AG04449 (cell line): Measurements from ENCODE around the gene NLRP10.

Experiments used
- CTCF ChIA-PET: fragments of 350-600 bp; formaldehyde crosslinking; extraction: SDS; loops from one replicate; lab custom pipeline; 2021; ENCODE audit warnings: antibody characterized with exemption; lab: Yijun Ruan, JAX
- POLR2A ChIA-PET: fragments of 400-600, 350-600 bp; formaldehyde crosslinking; extraction: SDS; loops from one replicate; lab custom pipeline; 2020; ENCODE audit warnings: antibody characterized with exemption, inconsistent platforms; lab: Yijun Ruan, JAX
- DNase-seq: peaks from one replicate; pipeline ENCODE4 v3.0.0-alpha.2; 2010; ENCODE audit warnings: low read depth, low spot score
- H3K4me3 ChIP-seq: 2 replicates; pipeline ENCODE4 v1.5.1; 2011; ENCODE audit warnings: low read depth, mild to moderate bottlenecking, control low read depth, low read length
- TF ChIP-seq, protein P1 (sequence below): IDR thresholded peaks from one replicate; pipeline ENCODE4 v1.5.1; 2011; ENCODE audit warnings: mild to moderate bottlenecking, moderate library complexity, low read length, control low read depth, inconsistent platforms; ENCODE audit not compliant: insufficient read depth; ENCODE audit errors: missing control alignments

The NLRP10 gene

DNA sequence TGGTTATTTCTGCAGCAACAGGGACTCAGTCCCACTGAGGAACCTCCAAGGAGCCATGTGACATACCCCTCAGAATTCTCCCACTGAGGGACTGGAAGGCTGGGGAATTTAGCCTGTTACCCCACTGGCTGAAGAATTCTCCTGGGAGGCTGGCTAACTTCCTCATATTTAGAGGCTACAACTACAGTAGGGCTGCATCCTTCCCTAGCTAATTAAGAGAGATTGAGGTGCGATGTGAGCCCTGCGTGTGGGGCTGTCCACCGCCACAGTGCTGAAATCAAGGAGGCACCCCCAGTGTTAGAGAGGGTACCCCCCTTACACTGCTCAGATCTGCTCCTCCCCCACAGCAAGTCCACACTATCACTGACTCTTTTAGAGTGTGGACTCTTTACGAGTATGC is 43.0 kb upstream of the NLRP10 start:
- TF ChIP-seq, protein P1, sequence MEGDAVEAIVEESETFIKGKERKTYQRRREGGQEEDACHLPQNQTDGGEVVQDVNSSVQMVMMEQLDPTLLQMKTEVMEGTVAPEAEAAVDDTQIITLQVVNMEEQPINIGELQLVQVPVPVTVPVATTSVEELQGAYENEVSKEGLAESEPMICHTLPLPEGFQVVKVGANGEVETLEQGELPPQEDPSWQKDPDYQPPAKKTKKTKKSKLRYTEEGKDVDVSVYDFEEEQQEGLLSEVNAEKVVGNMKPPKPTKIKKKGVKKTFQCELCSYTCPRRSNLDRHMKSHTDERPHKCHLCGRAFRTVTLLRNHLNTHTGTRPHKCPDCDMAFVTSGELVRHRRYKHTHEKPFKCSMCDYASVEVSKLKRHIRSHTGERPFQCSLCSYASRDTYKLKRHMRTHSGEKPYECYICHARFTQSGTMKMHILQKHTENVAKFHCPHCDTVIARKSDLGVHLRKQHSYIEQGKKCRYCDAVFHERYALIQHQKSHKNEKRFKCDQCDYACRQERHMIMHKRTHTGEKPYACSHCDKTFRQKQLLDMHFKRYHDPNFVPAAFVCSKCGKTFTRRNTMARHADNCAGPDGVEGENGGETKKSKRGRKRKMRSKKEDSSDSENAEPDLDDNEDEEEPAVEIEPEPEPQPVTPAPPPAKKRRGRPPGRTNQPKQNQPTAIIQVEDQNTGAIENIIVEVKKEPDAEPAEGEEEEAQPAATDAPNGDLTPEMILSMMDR: no peak
- no peak for DNase-seq
- ChIA-PET POLR2A (no interaction called here), CTCF (interaction anchor here (0.8 to 15.9 kb wide), 9 partner anchors 8 to 183 kb away, joined by 3 to 1552 read pairs (median 4); partner anchors contain the start of gene EIF3F)
- no peak overlapping the region for H3K4me3 ChIP-seq

DNA sequence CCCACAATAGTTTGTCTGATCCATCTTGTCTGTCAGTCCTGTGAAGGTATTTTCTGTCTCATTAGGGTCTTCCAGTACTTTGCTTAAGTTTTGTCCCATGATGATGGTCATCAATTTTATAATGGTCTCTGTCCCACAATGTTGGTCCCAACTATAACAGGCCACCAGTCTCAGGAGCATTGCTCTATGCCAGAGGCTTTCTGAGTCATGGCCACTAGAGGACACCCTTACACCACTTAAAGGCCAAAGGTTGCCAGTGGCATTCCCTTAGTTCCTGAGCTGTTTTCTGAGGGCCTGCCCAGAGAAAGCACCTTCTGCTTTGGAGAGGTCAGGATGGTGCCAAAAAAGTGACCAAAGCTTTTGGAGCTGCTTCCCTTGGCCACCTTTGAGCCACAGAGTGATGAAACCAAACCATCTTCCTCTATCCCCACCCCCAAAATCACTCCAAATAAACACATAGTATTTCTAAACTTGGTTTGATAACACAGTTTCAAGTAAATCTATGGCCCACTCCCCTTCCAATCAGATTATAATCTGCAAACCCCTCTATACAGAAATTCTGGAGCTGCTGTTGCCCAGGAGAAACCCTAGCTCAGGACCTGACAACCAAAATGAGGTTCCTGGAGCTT is 41.2 kb upstream of the NLRP10 start:
- POLR2A ChIA-PET: interaction anchor here (1.7 kb wide), 1 partner anchor 92 kb away, joined by 16 read pairs; no protein-coding TSS in a partner anchor
- TF ChIP-seq, protein P1: peak; percentile 89
- CTCF ChIA-PET: interaction anchor here (0.6 to 15.9 kb wide), 60 partner anchors 10 to 909 kb away, joined by 3 to 1552 read pairs (median 4); partner anchors contain the start of genes EIF3F, LMO1 and TUB
- no peak overlapping the region for H3K4me3 ChIP-seq
- peak; percentile 21 for DNase-seq

DNA sequence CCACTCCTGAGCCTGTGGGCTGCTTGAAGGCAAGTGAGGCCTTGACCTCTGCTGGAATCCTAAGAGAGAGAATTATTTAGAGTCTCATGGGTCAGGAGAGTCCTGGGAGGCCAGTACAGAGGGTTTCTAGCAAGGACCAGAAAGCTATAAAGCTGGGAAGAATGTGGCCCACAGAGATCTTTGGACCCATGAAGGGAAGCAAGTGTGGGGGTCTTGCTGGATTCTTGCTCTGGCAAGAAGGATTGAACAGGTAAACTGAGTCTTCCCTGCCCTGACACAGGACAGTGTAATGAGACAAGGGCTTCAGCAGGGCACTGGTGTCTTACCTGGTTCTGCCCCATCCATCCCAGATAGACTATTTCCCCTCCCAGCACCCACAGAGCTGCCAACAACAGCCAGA is 40.3 kb upstream of the NLRP10 start:
- ChIA-PET CTCF (interaction anchor here (0.8 to 15.9 kb wide), 32 partner anchors 12 to 562 kb away, joined by 3 to 1552 read pairs (median 6); partner anchors contain the start of genes EIF3F and TUB), POLR2A (interaction anchor here (1.7 kb wide), 1 partner anchor 93 kb away, joined by 16 read pairs; no protein-coding TSS in a partner anchor)
- TF ChIP-seq, protein P1: no peak
- DNase-seq: no peak
- no peak overlapping the region for H3K4me3 ChIP-seq

DNA sequence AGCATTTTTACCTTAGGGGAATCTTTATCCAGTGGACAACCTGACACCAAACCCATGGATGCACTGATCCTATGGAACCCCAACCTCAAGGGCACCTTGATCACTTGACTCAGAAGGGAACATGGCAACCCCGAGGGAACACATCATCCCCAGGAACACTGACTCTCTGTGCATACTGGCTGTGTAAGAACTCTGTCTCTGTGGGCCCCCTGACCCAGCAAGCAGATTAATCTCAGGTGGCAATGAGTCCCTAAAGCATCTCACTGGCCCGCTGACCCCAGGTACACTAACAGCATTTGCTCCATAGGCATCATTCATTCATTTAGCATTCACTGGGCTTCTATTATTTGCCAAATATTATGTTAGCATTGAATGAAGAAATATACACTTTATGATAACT is 38.8 kb upstream of the NLRP10 start:
- TF ChIP-seq, protein P1: no peak
- ChIA-PET POLR2A (interaction anchor here (1.7 kb wide), 1 partner anchor 95 kb away, joined by 4 read pairs; no protein-coding TSS in a partner anchor), CTCF (interaction anchor here (0.8 to 15.9 kb wide), 8 partner anchors 14 to 563 kb away, joined by 3 to 1552 read pairs (median 4); no protein-coding TSS in a partner anchor)
- no peak for DNase-seq
- no peak overlapping the region for H3K4me3 ChIP-seq

DNA sequence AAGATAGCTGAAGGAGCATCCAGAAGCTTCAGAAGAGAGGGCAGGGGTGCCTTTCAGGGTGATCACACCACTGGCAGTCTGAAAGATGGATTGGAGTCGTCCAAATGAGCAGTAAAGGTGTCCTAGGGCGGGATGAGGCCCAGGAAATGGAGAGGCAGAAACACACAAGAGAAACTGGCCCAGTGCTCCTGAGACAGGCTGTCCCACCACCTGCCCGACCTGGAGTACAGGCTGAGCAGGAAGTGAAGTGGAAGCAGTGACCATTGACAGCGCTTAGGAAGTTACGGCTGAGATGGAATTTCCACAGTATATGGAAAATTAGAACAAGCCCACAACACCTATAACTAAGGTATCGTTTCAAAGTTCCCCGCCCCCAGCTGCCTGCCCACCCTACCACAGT is 37.9 kb upstream of the NLRP10 start:
- CTCF ChIA-PET: interaction anchor here (0.8 to 15.9 kb wide), 11 partner anchors 9 to 564 kb away, joined by 3 to 1552 read pairs (median 4); partner anchors contain the start of gene EIF3F
- POLR2A ChIA-PET: interaction anchor here (0.9 to 1.7 kb wide), 2 partner anchors 86 to 96 kb away, joined by 3 to 4 read pairs; no protein-coding TSS in a partner anchor
- H3K4me3 ChIP-seq: no peak overlapping the region
- DNase-seq: no peak
- TF ChIP-seq, protein P1: no peak

DNA sequence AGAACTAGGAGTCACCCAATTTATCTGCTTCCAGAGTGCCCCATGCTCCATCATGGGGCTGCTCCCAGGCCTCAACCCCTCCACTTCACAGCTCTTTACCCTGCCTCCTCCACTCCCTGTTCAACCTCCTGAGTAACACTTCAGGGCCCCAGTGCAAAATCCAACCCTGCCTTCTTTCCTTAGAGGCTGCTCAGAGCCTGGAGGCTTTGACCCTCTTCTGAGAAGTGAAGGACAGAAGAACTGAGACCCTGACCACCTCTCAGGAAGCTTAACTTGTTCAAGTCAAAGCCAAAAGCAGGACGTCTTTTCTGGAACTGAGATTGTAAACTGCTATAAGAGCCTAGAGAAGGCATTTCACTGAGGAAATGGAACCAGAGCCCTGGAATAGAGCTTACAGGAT is 37.4 kb upstream of the NLRP10 start:
- CTCF ChIA-PET: interaction anchor here (0.8 to 15.9 kb wide), 9 partner anchors 9 to 112 kb away, joined by 3 to 1552 read pairs (median 4); partner anchors contain the start of gene EIF3F
- DNase-seq: no peak
- POLR2A ChIA-PET: interaction anchor here (0.9 to 1.7 kb wide), 2 partner anchors 86 to 96 kb away, joined by 3 to 4 read pairs; no protein-coding TSS in a partner anchor
- TF ChIP-seq, protein P1: no peak
- no peak overlapping the region for H3K4me3 ChIP-seq
